T-cell (primary cell): ENCODE results near the gene TXNRD2. TPM values are rescaled to one million over a fixed set of nuclear protein-coding genes. Genes with fewer than 3 reads are reported as not detected.

Source experiments
- ATAC-seq, 4 experiments: fragments of 200-7000 bp in 3 of 4; fragments of 150-1000 bp in 1 of 4; cut with Tn5 transposase; replicated peaks in 1 of 4; 1 replicate in 3 of 4; 2 replicates in 1 of 4; pipeline ENCODE4 v1.10.0; 2021; ENCODE audit warnings: moderate library complexity in 3 of 4, mild to moderate bottlenecking in 2 of 4, moderate number of reproducible peaks in 1 of 4
- CTCF ChIA-PET, 2 donors: fragments of 300-600 bp; sonication (Branson Sonifier 250); formaldehyde crosslinking; loops; one replicate each; lab custom pipeline; 2022; ENCODE audit warnings: antibody characterized with exemption in 2 of 2; lab: Charles Lee
- POLR2A ChIA-PET, 2 donors: fragments of 300-600 bp; sonication (Branson Sonifier 250); formaldehyde crosslinking; loops; one replicate each; lab custom pipeline; 2022; ENCODE audit warnings: antibody characterized with exemption in 2 of 2; lab: Charles Lee
- DNase-seq, 35 experiments: peaks; one replicate each; pipeline versions ENCODE4 v3.0.0 to v3.0.0-alpha.2; 2013 to 2023
- H3K27ac ChIP-seq: one replicate; pipeline ENCODE4 v1.5.1; 2013; ENCODE audit warnings: low read length
- H3K27me3 ChIP-seq, 2 experiments: replicated peaks in 1 of 2; 1 replicate in 1 of 2; 2 replicates in 1 of 2; pipeline versions ENCODE4 v1.6.1 to v1.7.0; 2013; ENCODE audit warnings: low read length in 1 of 2, mixed read lengths in 1 of 2; ENCODE audit not compliant: control insufficient read depth in 2 of 2, insufficient read depth in 2 of 2; ENCODE audit errors: extremely low read depth in 1 of 2
- H3K36me3 ChIP-seq, 2 donors: 1 replicate in 1 of 2; 2 replicates in 1 of 2; pipeline versions ENCODE4 v1.6.1 to v1.7.0; 2013; ENCODE audit warnings: low read length in 1 of 2; ENCODE audit not compliant: control insufficient read depth in 2 of 2, insufficient read depth in 1 of 2; ENCODE audit errors: extremely low read depth in 1 of 2
- H3K4me1 ChIP-seq, 2 experiments: 1 replicate in 1 of 2; 2 replicates in 1 of 2; pipeline versions ENCODE4 v1.6.1 to v1.7.0; 2013; ENCODE audit warnings: low read length in 2 of 2, mixed read lengths in 1 of 2; ENCODE audit not compliant: insufficient read depth in 2 of 2, control insufficient read depth in 1 of 2; ENCODE audit errors: extremely low read depth in 1 of 2
- H3K4me3 ChIP-seq, 2 donors: 1 replicate in 1 of 2; 2 replicates in 1 of 2; pipeline versions ENCODE4 v1.5.1 to v1.7.0; 2013; ENCODE audit warnings: mild to moderate bottlenecking in 2 of 2, low read length in 1 of 2, moderate library complexity in 1 of 2; ENCODE audit not compliant: control insufficient read depth in 1 of 2; ENCODE audit errors: extremely low read depth in 1 of 2
- H3K9me3 ChIP-seq: 2 replicates; pipeline ENCODE4 v1.7.0; 2013
- H3K27ac Mint-ChIP-seq, 2 donors: one replicate each; pipeline ENCODE4 v1.8.0; 2020 to 2021; ENCODE audit warnings: mild to moderate bottlenecking in 2 of 2, mixed read lengths in 2 of 2
- H3K27me3 Mint-ChIP-seq, 2 donors: one replicate each; pipeline ENCODE4 v1.8.0; 2021 to 2022; ENCODE audit warnings: mixed read lengths in 2 of 2
- H3K36me3 Mint-ChIP-seq: one replicate; pipeline ENCODE4 v1.8.0; 2021; ENCODE audit warnings: mixed read lengths
- H3K4me1 Mint-ChIP-seq, 3 donors: one replicate each; pipeline ENCODE4 v1.8.0; 2020 to 2022; ENCODE audit warnings: mixed read lengths in 3 of 3, mild to moderate bottlenecking in 1 of 3
- H3K4me3 Mint-ChIP-seq, 3 donors: one replicate each; pipeline ENCODE4 v1.8.0; 2020 to 2022; ENCODE audit warnings: mild to moderate bottlenecking in 3 of 3, mixed read lengths in 3 of 3, moderate library complexity in 3 of 3
- H3K9me3 Mint-ChIP-seq, 3 donors: one replicate each; pipeline ENCODE4 v1.8.0; 2020 to 2022; ENCODE audit warnings: mixed read lengths in 3 of 3
- WGBS: methylation state at CpG from one replicate; pipeline ENCODE4 v1.1.5; 2013; ENCODE audit warnings: missing lambda C conversion rate; ENCODE audit not compliant: insufficient coverage; 5-methylcytosine and 5-hydroxymethylcytosine counted together
- total RNA-seq, 35 experiments: library from RNA in 6 of 35; stranded (reverse) in 6 of 35; fragments of 120-200 nt in 1 of 35; gene quantifications; one replicate each; pipeline versions ENCODE4 v1.2.1 to v1.2.4 and lab custom pipeline; 2013 to 2026

Gene TXNRD2
- total RNA-seq, 5 donors from 2014 or later (not counting 1 experiment from before 2014, with no cell fraction given) = 26.5 to 47.4 (median 28.7) TPM

- peaks cover 77 to 90% (median 89%) of the 10 kb centered on the region in 3 donors for H3K4me1 Mint-ChIP-seq
- H3K4me3 Mint-ChIP-seq = peak overlapping the region; percentile 67 to 86 (median 80)
- ATAC-seq (peak; percentile 81 to 85 (median 82)), DNase-seq (peak; percentile 61 to 87 (median 77))
- no peaks in the 10 kb centered on the region for H3K36me3 ChIP-seq
- WGBS = 3% methylated on average over 30 of the region's 32 CpGs
- CTCF ChIA-PET = interaction anchor here in 1 of 2 donors (1.7 kb wide), 1 partner anchor 36 kb away, joined by 9 read pairs; no protein-coding TSS in a partner anchor
- no peaks in the 10 kb centered on the region for H3K27me3 ChIP-seq
- H3K4me1 ChIP-seq = peaks cover 73 to 99% of the 10 kb centered on the region in 2 experiments
- peak overlapping the region; percentile 42 to 60 for H3K4me3 ChIP-seq
- no peaks in the 10 kb centered on the region for H3K27me3 Mint-ChIP-seq
- H3K9me3 ChIP-seq = no peaks in the 10 kb centered on the region
- no peaks in the 10 kb centered on the region for H3K9me3 Mint-ChIP-seq
- peak overlapping the region; percentile 99 to 100 for H3K27ac Mint-ChIP-seq
- H3K27ac ChIP-seq = peak overlapping the region; percentile 77
- no peaks in the 10 kb centered on the region for H3K36me3 Mint-ChIP-seq
- POLR2A ChIA-PET = no interaction called here
Observed at GRCh38 chr22:19891317-19892256, 50.0 kb downstream of the TXNRD2 start.

GRCh38 chr22:19890502-19891316 lies 50.9 kb downstream of the TXNRD2 start:
- POLR2A ChIA-PET = no interaction called here
- WGBS = 86% methylated on average over 6 of the region's 20 CpGs
- Histone ChIP-seq H3K27ac (peak overlapping the region; percentile 77), H3K4me1 (peaks cover 78 to 99% of the 10 kb centered on the region in 2 experiments), H3K36me3 (no peaks in the 10 kb centered on the region), H3K4me3 (peak overlapping the region; percentile 25 to 42), H3K27me3 (no peaks in the 10 kb centered on the region), H3K9me3 (no peaks in the 10 kb centered on the region)
- H3K27ac Mint-ChIP-seq = peak overlapping the region; percentile 99 to 100
- H3K36me3 Mint-ChIP-seq = no peaks in the 10 kb centered on the region
- CTCF ChIA-PET = interaction anchor here in 1 of 2 donors (1.0 to 1.7 kb wide), 2 partner anchors 35 to 160 kb away, joined by 3 to 9 read pairs; no protein-coding TSS in a partner anchor
- H3K27me3 Mint-ChIP-seq = no peaks in the 10 kb centered on the region
- peaks cover 77 to 90% (median 90%) of the 10 kb centered on the region in 3 donors for H3K4me1 Mint-ChIP-seq
- no peaks in the 10 kb centered on the region for H3K9me3 Mint-ChIP-seq
- H3K4me3 Mint-ChIP-seq = peak overlapping the region in 2 of 3 donors; percentile 67 to 86
- DNase-seq = no peak
- ATAC-seq = no peak

GRCh38 chr22:19889951-19890350 lies 51.7 kb downstream of the TXNRD2 start:
- WGBS = 92% methylated on average over 3 of the region's 9 CpGs
- peaks cover 79 to 99% of the 10 kb centered on the region in 2 experiments for H3K4me1 ChIP-seq
- CTCF ChIA-PET = interaction anchor here in 1 of 2 donors (1.0 kb wide), 1 partner anchor 160 kb away, joined by 3 read pairs; no protein-coding TSS in a partner anchor
- no peaks in the 10 kb centered on the region for H3K27me3 ChIP-seq
- H3K27ac ChIP-seq = peak overlapping the region; percentile 77
- H3K36me3 ChIP-seq = no peaks in the 10 kb centered on the region
- H3K9me3 ChIP-seq = no peaks in the 10 kb centered on the region
- Mint-ChIP-seq H3K36me3 (no peaks in the 10 kb centered on the region), H3K4me1 (peaks cover 75 to 86% (median 85%) of the 10 kb centered on the region in 3 donors), H3K27ac (peak overlapping the region; percentile 99 to 100), H3K27me3 (no peaks in the 10 kb centered on the region), H3K9me3 (no peaks in the 10 kb centered on the region), H3K4me3 (peak overlapping the region in 2 of 3 donors; percentile 40 to 86)
- POLR2A ChIA-PET = no interaction called here
- no peak overlapping the region for H3K4me3 ChIP-seq
- ATAC-seq (no peak), DNase-seq (peak in 13 of 35 experiments; percentile 14 to 64 (median 26))

- Mint-ChIP-seq H3K4me1 (peaks cover 68 to 77% (median 74%) of the 10 kb centered on the region in 3 donors), H3K36me3 (no peaks in the 10 kb centered on the region), H3K4me3 (peak overlapping the region in 1 of 3 donors; percentile 63), H3K27me3 (no peaks in the 10 kb centered on the region), H3K9me3 (no peaks in the 10 kb centered on the region), H3K27ac (peak overlapping the region; percentile 55 to 92)
- no peaks in the 10 kb centered on the region for H3K27me3 ChIP-seq
- H3K36me3 ChIP-seq = no peaks in the 10 kb centered on the region
- peak overlapping the region in 1 of 2 donors; percentile 15 for H3K4me3 ChIP-seq
- no peaks in the 10 kb centered on the region for H3K9me3 ChIP-seq
- POLR2A ChIA-PET = no interaction called here
- no peak for ATAC-seq
- WGBS = 97% methylated on average over 15 of the region's 17 CpGs
- DNase-seq = no peak
- CTCF ChIA-PET = interaction anchor here in 1 of 2 donors (1.1 kb wide), 1 partner anchor 22 kb away, joined by 3 read pairs; no protein-coding TSS in a partner anchor
- H3K27ac ChIP-seq = peak overlapping the region; percentile 19
- peaks cover 68 to 96% of the 10 kb centered on the region in 2 experiments for H3K4me1 ChIP-seq
Observed at GRCh38 chr22:19888131-19888746, 53.4 kb downstream of the TXNRD2 start.

- ATAC-seq (no peak), DNase-seq (no peak)
- H3K27ac Mint-ChIP-seq = peak overlapping the region; percentile 92 to 96
- H3K27ac ChIP-seq = peak overlapping the region; percentile 65
- no peaks in the 10 kb centered on the region for H3K27me3 Mint-ChIP-seq
- no peaks in the 10 kb centered on the region for H3K9me3 Mint-ChIP-seq
- H3K4me3 ChIP-seq = no peak overlapping the region
- WGBS = 74% methylated on average over 11 of the region's 16 CpGs
- H3K4me3 Mint-ChIP-seq = peak overlapping the region in 1 of 3 donors; percentile 63
- no peaks in the 10 kb centered on the region for H3K27me3 ChIP-seq
- no peaks in the 10 kb centered on the region for H3K36me3 ChIP-seq
- peaks cover 60 to 69% (median 66%) of the 10 kb centered on the region in 3 donors for H3K4me1 Mint-ChIP-seq
- peaks cover 60 to 88% of the 10 kb centered on the region in 2 experiments for H3K4me1 ChIP-seq
- ChIA-PET CTCF (interaction anchor here (0.7 to 1.1 kb wide), 2 partner anchors 23 to 1216 kb away, joined by 3 read pairs; no protein-coding TSS in a partner anchor), POLR2A (interaction anchor here (0.5 to 0.6 kb wide), 2 partner anchors 182 to 516 kb away, joined by 3 to 8 read pairs; no protein-coding TSS in a partner anchor)
- H3K36me3 Mint-ChIP-seq = no peaks in the 10 kb centered on the region
- H3K9me3 ChIP-seq = no peaks in the 10 kb centered on the region
Observed at GRCh38 chr22:19887256-19887985, 54.2 kb downstream of the TXNRD2 start.
